Jurkat, Clone E6-1 (cell line): ENCODE measurements around the gene CHIC2.

ENCODE experiments used
- DNase-seq: peaks from one replicate; pipeline ENCODE4 v3.0.0-alpha.2; 2011; ENCODE audit warnings: low read depth, low spot score
- H3K4me3 ChIP-seq: 2 replicates; pipeline ENCODE4 v1.5.1; 2011; ENCODE audit warnings: mild to moderate bottlenecking, low read length, control low read depth, moderate library complexity

The CHIC2 gene

GRCh38 chr4:53967986-53968385 lies 96.4 kb downstream of the CHIC2 start:
- no peak for DNase-seq
- H3K4me3 ChIP-seq = no peak overlapping the region

- DNase-seq = no peak
- no peak overlapping the region for H3K4me3 ChIP-seq
Measured at GRCh38 chr4:53963781-53964180, 100.6 kb downstream of the CHIC2 start.

GRCh38 chr4:53963336-53963735 lies 101.1 kb downstream of the CHIC2 start:
- no peak overlapping the region for H3K4me3 ChIP-seq
- no peak for DNase-seq

- H3K4me3 ChIP-seq = no peak overlapping the region
- no peak for DNase-seq
Measured at GRCh38 chr4:53962516-53963225, 101.7 kb downstream of the CHIC2 start.

- H3K4me3 ChIP-seq = no peak overlapping the region
- DNase-seq = no peak
Measured at GRCh38 chr4:53961351-53961750, 103.1 kb downstream of the CHIC2 start.

- no peak for DNase-seq
- no peak overlapping the region for H3K4me3 ChIP-seq
Measured at GRCh38 chr4:53960843-53961242, 103.6 kb downstream of the CHIC2 start.
